Endothelial cell of umbilical vein (primary cell): ENCODE data around the gene DACT1. TPM values are rescaled to one million over a fixed set of nuclear protein-coding genes. Genes with fewer than 3 reads are reported as not detected.

Experiments used
- BruUV-seq: library from RNA; stranded (reverse); fragments of 400-500 nt; replicated peaks from 2 replicates; lab custom pipeline; 2021; lab: Mats Ljungman, UMichigan
- CTCF ChIA-PET: fragments of 300-600, 350-600 bp; sonication (Branson Sonifier 250); formaldehyde crosslinking; loops from one replicate; lab custom pipeline; 2021; ENCODE audit warnings: antibody characterized with exemption, inconsistent platforms; lab: Charles Lee
- POLR2A ChIA-PET: fragments of 300-600, 350-600 bp; sonication (Branson Sonifier 250); formaldehyde crosslinking; loops from one replicate; lab custom pipeline; 2021; ENCODE audit warnings: antibody characterized with exemption, inconsistent platforms; lab: Charles Lee
- DNase-seq: peaks from one replicate; pipeline ENCODE4 v3.0.0-alpha.2; 2011; ENCODE audit warnings: low read depth, low spot score
- FAIRE-seq: peaks from 2 replicates; lab custom pipeline; 2011; peaks lifted over from hg19 to GRCh38; lab: Jason Lieb, UNC
- H2AFZ ChIP-seq: 2 replicates; pipeline ENCODE4 v1.6.0; 2012; ENCODE audit warnings: low read depth, low read length, control low read depth, inconsistent platforms
- H3K27ac ChIP-seq: 2 replicates; pipeline ENCODE4 v1.5.1; 2011; ENCODE audit warnings: low read depth, mild to moderate bottlenecking, control low read depth, low read length, moderate library complexity; ENCODE audit not compliant: insufficient read depth
- H3K27me3 ChIP-seq, 2 experiments: 2 replicates each; pipeline versions ENCODE4 v1.6.0 to v1.6.1; 2011; ENCODE audit warnings: low read length in 2 of 2, mixed read lengths in 1 of 2; ENCODE audit not compliant: control insufficient read depth in 2 of 2, insufficient read depth in 2 of 2
- H3K36me3 ChIP-seq, 2 experiments: 2 replicates in 1 of 2; 3 replicates in 1 of 2; pipeline ENCODE4 v1.5.1; 2011; ENCODE audit warnings: low read length in 2 of 2, mild to moderate bottlenecking in 1 of 2, moderate library complexity in 1 of 2; ENCODE audit not compliant: control insufficient read depth in 2 of 2, insufficient read depth in 2 of 2; ENCODE audit errors: extremely low read depth in 1 of 2
- H3K4me1 ChIP-seq: 3 replicates; pipeline ENCODE4 v1.5.1; 2011; ENCODE audit warnings: mild to moderate bottlenecking, low read length; ENCODE audit not compliant: control insufficient read depth, insufficient read depth; ENCODE audit errors: extremely low read depth
- H3K4me2 ChIP-seq: 2 replicates; pipeline ENCODE4 v1.6.1; 2011; ENCODE audit warnings: low read length, control low read depth, mixed read lengths; ENCODE audit not compliant: insufficient read depth
- H3K4me3 ChIP-seq, 3 experiments: fragments of 200-600 bp in 1 of 3; sonication (generic), shearing (Covaris generic) in 1 of 3; replicated peaks in 1 of 3; 2 replicates each; pipeline ENCODE4 v1.5.1; 2011 to 2016; ENCODE audit warnings: control low read depth in 3 of 3, low read length in 3 of 3, mild to moderate bottlenecking in 2 of 3, inconsistent platforms in 1 of 3, low read depth in 1 of 3, moderate library complexity in 1 of 3; ENCODE audit not compliant: insufficient read depth in 1 of 3
- H3K79me2 ChIP-seq: 2 replicates; pipeline ENCODE4 v1.6.0; 2012; ENCODE audit warnings: low read length, inconsistent platforms; ENCODE audit not compliant: control insufficient read depth, insufficient read depth
- H3K9ac ChIP-seq: replicated peaks from 2 replicates; pipeline ENCODE3; 2011; ENCODE audit warnings: low read length, control low read depth; ENCODE audit not compliant: insufficient read depth; ENCODE audit errors: extremely low read depth
- H3K9me1 ChIP-seq: replicated peaks from 3 replicates; pipeline ENCODE4 v1.6.0; 2011; ENCODE audit warnings: mild to moderate bottlenecking, low read length; ENCODE audit not compliant: control insufficient read depth, insufficient read depth; ENCODE audit errors: extremely low read depth
- H3K9me3 ChIP-seq: replicated peaks from 2 replicates; pipeline ENCODE4 v1.5.1; 2012; ENCODE audit warnings: low read length, inconsistent platforms; ENCODE audit not compliant: control insufficient read depth, insufficient read depth
- H4K20me1 ChIP-seq: replicated peaks from 2 replicates; pipeline ENCODE3; 2011; ENCODE audit warnings: mild to moderate bottlenecking, low read length; ENCODE audit not compliant: control insufficient read depth, insufficient read depth; ENCODE audit errors: extremely low read depth
- EZH2 ChIP-seq: IDR thresholded peaks from 2 replicates; pipeline ENCODE4 v1.6.1; 2012; ENCODE audit warnings: borderline replicate concordance, low read depth, mild to moderate bottlenecking, moderate library complexity, low read length, inconsistent platforms; ENCODE audit not compliant: severe bottlenecking
- FOS ChIP-seq: IDR thresholded peaks from 2 replicates; pipeline ENCODE4 v1.6.1; 2011; ENCODE audit warnings: mild to moderate bottlenecking, low read length, moderate library complexity, borderline replicate concordance; ENCODE audit not compliant: insufficient read depth
- GATA2 ChIP-seq: IDR thresholded peaks from 2 replicates; pipeline ENCODE4 v1.7.0; 2011; ENCODE audit warnings: low read depth, mild to moderate bottlenecking, moderate library complexity, mixed read lengths, low read length; ENCODE audit not compliant: insufficient read length, insufficient read depth
- JUN ChIP-seq: IDR thresholded peaks from 2 replicates; pipeline ENCODE4 v1.6.1; 2011; ENCODE audit warnings: borderline replicate concordance, low read depth; ENCODE audit not compliant: insufficient read length, insufficient read depth
- MYC ChIP-seq: IDR thresholded peaks from one replicate; pipeline ENCODE4 v1.6.1; 2011; ENCODE audit warnings: mild to moderate bottlenecking, low read depth, low read length
- POLR2A ChIP-seq: IDR thresholded peaks from 2 replicates; pipeline ENCODE4 v1.6.1; 2012; ENCODE audit warnings: low read depth, mild to moderate bottlenecking, control low read depth, low read length
- POLR2AphosphoS5 ChIP-seq: IDR thresholded peaks from 2 replicates; pipeline ENCODE4 v1.6.1; 2012; ENCODE audit warnings: low read depth, mild to moderate bottlenecking, control low read depth, low read length, moderate library complexity; ENCODE audit not compliant: insufficient read depth
- dilution Hi-C: fragments of 300-500 bp; cut with MboI; formaldehyde crosslinking; loops from one replicate; pipeline ENCODE4 v1.15.0; 2019; ENCODE audit warnings: low sequenced_read_pairs; ENCODE audit not compliant: extremely low pct_ligation_motif_present
- intact Hi-C: fragments of 100-400 bp; cut with micrococcal nuclease; formaldehyde crosslinking; loops from one replicate; pipeline ENCODE4 v1.10.0; 2022
- polyA plus RNA-seq, 4 experiments: library from polyadenylated mRNA; depleted of rRNA in 3 of 4; stranded (reverse) in 3 of 4; unstranded in 1 of 4; fragments of >200 nt; gene quantifications; 2 replicates each; pipeline versions ENCODE4 v1.2.1 to v1.2.3, GENCODE V29; 2011 to 2012; ENCODE audit warnings: missing spikeins in 1 of 4
- total RNA-seq: library from RNA; stranded (reverse); gene quantifications from 2 replicates; pipeline ENCODE4 v1.2.3, GENCODE V29; 2021
- TF ChIP-seq, protein P1 (sequence below), 2 donors: IDR thresholded peaks; 1 replicate in 1 of 2; 2 replicates in 1 of 2; pipeline ENCODE4 v1.5.1; 2011; ENCODE audit warnings: low read length in 2 of 2, mild to moderate bottlenecking in 2 of 2, moderate library complexity in 2 of 2, control low read depth in 1 of 2, inconsistent platforms in 1 of 2, low read depth in 1 of 2; ENCODE audit not compliant: insufficient read depth in 1 of 2; ENCODE audit errors: extremely low read depth in 1 of 2
- TF ChIP-seq, protein P2 (sequence below): IDR thresholded peaks from 2 replicates; pipeline ENCODE4 v1.6.1; 2011; ENCODE audit not compliant: insufficient read depth, insufficient read length

DACT1 gene
- total and polyA plus RNA-seq, 2 donors (not counting 3 experiments of a cell fraction or from before 2014, with no cell fraction given): 0.21 to 0.27 TPM

DNA sequence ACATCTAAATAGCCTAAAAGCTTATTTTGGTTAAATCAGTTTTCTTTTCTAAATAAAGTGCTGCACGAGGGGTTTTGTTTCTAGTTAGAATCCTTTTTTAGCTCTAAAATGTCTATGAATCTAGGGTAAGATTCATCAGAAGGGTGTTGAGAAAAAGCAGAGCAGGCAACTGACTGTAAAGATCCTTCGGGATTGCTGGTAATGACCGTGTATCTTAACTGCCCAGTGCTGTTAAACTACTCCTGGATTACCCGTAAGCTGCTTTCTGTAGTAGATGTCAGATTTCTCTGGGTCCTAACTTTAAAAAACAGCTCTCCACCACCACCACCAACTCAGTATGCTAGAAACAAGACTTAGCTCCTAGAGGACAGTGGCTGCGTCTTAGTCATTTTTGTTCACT is 39.2 kb downstream of the DACT1 start:
- Histone ChIP-seq H2AFZ (no peak overlapping the region), H3K9me3 (no peaks in the 10 kb centered on the region), H3K9me1 (no peaks in the 10 kb centered on the region), H3K27ac (no peak overlapping the region), H3K9ac (no peak overlapping the region), H3K27me3 (peaks cover 2% of the 10 kb centered on the region in 2 experiments), H3K36me3 (no peaks in the 10 kb centered on the region), H4K20me1 (no peaks in the 10 kb centered on the region), H3K4me2 (no peak overlapping the region), H3K79me2 (no peaks in the 10 kb centered on the region), H3K4me1 (no peaks in the 10 kb centered on the region), H3K4me3 (no peak overlapping the region)
- POLR2A ChIA-PET: no interaction called here
- DNase-seq (no peak), FAIRE-seq (no peak)
- dilution Hi-C loops: no loop called here
- intact Hi-C loops: no loop called here
- BruUV-seq: no TSS peak
- TF ChIP-seq POLR2AphosphoS5 (no peak), JUN (no peak), EZH2 (no peak), POLR2A (no peak), MYC (no peak), GATA2 (no peak), FOS (no peak)
- TF ChIP-seq, protein P1, sequence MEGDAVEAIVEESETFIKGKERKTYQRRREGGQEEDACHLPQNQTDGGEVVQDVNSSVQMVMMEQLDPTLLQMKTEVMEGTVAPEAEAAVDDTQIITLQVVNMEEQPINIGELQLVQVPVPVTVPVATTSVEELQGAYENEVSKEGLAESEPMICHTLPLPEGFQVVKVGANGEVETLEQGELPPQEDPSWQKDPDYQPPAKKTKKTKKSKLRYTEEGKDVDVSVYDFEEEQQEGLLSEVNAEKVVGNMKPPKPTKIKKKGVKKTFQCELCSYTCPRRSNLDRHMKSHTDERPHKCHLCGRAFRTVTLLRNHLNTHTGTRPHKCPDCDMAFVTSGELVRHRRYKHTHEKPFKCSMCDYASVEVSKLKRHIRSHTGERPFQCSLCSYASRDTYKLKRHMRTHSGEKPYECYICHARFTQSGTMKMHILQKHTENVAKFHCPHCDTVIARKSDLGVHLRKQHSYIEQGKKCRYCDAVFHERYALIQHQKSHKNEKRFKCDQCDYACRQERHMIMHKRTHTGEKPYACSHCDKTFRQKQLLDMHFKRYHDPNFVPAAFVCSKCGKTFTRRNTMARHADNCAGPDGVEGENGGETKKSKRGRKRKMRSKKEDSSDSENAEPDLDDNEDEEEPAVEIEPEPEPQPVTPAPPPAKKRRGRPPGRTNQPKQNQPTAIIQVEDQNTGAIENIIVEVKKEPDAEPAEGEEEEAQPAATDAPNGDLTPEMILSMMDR (IDR thresholded peaks at IDR 0.05; ENCODE audit: extremely low read depth in 1 of 2, insufficient read depth in 1 of 2, low read depth in 1 of 2, low read length in 2 of 2): no peak
- TF ChIP-seq, protein P2, sequence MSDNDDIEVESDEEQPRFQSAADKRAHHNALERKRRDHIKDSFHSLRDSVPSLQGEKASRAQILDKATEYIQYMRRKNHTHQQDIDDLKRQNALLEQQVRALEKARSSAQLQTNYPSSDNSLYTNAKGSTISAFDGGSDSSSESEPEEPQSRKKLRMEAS: no peak
- CTCF ChIA-PET: interaction anchor here (0.9 to 1.8 kb wide), 2 partner anchors 32 to 176 kb away, joined by 3 to 4 read pairs; no protein-coding TSS in a partner anchor
